Liver (tissue), 3 donors: Measurements from ENCODE around the gene AMOTL1.

Experiments
- FOXA2 ChIP-seq: IDR thresholded peaks from 2 replicates; pipeline ENCODE4 v1.6.1; 2016; ENCODE audit warnings: antibody characterized with exemption
- GABPA ChIP-seq, 2 donors: IDR thresholded peaks in 1 of 2; conservative IDR thresholded peaks in 1 of 2; 2 replicates each; pipeline ENCODE4 v1.6.1; 2016; ENCODE audit warnings: antibody characterized with exemption in 2 of 2, mild to moderate bottlenecking in 1 of 2, moderate library complexity in 1 of 2
- TAF1 ChIP-seq: conservative IDR thresholded peaks from 2 replicates; pipeline ENCODE4 v1.6.1; 2016; ENCODE audit warnings: antibody characterized with exemption, mild to moderate bottlenecking
- TF ChIP-seq, protein P1 (sequence below): IDR thresholded peaks from 2 replicates; pipeline ENCODE4 v1.6.1; 2016; ENCODE audit warnings: antibody characterized with exemption
- TF ChIP-seq, protein P2 (sequence below): fragments of 150-350 bp; IDR thresholded peaks from 2 replicates; pipeline ENCODE4 v1.5.1; 2017; ENCODE audit warnings: improper control_type of control experiment, low read depth, low read length; ENCODE audit not compliant: missing input control
- donor health status: healthy.
- donor health status: healthy.

DNA sequence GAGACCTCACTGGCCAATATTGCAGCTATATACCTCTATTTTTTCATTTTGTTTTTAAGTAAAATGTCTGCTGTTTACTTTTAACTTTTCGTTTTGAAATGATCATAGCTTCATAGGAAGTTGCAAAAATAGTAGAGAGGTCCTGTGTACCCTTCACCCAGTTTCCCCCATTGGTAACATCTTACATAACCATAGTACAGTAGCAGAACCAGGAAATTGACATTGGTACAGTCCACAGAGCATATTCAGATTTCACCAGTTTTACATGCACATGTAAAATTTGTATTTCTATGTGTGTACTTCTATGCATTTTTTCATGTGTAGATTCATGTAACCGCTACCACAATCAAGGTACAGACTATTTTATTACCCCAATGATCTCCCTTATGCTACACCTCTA is 3.8 kb downstream of the AMOTL1 start:
- TF ChIP-seq FOXA2, result no peak
- TF ChIP-seq TAF1, result no peak
- TF ChIP-seq GABPA (IDR thresholded peaks at IDR 0.05 in 1 of 2, conservative IDR thresholded peaks at IDR 0.05 in 1 of 2), result no peak
- TF ChIP-seq, protein P1, sequence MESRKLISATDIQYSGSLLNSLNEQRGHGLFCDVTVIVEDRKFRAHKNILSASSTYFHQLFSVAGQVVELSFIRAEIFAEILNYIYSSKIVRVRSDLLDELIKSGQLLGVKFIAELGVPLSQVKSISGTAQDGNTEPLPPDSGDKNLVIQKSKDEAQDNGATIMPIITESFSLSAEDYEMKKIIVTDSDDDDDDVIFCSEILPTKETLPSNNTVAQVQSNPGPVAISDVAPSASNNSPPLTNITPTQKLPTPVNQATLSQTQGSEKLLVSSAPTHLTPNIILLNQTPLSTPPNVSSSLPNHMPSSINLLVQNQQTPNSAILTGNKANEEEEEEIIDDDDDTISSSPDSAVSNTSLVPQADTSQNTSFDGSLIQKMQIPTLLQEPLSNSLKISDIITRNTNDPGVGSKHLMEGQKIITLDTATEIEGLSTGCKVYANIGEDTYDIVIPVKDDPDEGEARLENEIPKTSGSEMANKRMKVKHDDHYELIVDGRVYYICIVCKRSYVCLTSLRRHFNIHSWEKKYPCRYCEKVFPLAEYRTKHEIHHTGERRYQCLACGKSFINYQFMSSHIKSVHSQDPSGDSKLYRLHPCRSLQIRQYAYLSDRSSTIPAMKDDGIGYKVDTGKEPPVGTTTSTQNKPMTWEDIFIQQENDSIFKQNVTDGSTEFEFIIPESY, result no peak
- TF ChIP-seq, protein P2, sequence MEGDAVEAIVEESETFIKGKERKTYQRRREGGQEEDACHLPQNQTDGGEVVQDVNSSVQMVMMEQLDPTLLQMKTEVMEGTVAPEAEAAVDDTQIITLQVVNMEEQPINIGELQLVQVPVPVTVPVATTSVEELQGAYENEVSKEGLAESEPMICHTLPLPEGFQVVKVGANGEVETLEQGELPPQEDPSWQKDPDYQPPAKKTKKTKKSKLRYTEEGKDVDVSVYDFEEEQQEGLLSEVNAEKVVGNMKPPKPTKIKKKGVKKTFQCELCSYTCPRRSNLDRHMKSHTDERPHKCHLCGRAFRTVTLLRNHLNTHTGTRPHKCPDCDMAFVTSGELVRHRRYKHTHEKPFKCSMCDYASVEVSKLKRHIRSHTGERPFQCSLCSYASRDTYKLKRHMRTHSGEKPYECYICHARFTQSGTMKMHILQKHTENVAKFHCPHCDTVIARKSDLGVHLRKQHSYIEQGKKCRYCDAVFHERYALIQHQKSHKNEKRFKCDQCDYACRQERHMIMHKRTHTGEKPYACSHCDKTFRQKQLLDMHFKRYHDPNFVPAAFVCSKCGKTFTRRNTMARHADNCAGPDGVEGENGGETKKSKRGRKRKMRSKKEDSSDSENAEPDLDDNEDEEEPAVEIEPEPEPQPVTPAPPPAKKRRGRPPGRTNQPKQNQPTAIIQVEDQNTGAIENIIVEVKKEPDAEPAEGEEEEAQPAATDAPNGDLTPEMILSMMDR, result no peak
